ENCODE results near the gene SPOCK1.

Gene SPOCK1

DNA sequence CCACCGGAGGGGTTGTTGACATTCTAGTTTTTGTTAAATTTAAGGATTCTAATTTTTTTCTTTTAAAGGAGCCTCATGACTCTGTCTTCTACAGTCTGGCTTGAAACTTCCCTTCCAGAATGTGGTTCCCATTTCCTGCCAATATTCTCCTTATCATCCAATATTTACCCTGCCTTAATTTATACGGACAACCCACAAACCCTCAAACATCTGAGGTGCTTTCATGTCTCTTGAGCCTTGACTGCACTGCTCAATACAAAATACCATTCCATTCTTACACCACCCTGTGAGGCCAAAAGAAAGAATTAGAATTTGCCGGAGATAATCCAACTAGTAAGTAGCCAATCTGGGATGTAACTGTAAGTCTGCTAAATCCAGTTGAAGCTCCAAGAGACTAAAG is 346.5 kb downstream of the SPOCK1 start:
- Histone ChIP-seq H3K27ac (no peak overlapping the region), H3K4me3 (no peak overlapping the region), H3K9me3 (no peaks in the 10 kb centered on the region), H3K27me3 (no peaks in the 10 kb centered on the region), H3K4me1 (no peaks in the 10 kb centered on the region), H3K36me3 (no peaks in the 10 kb centered on the region)
- no peak for DNase-seq
- TF ChIP-seq CTCF (IDR thresholded peaks at IDR 0.05), result no peak
- intact Hi-C loops (cut with DNase I; ENCODE audit: low total_unique reads), result no loop called here

- DNase-seq, result no peak
- Histone ChIP-seq H3K27me3 (no peaks in the 10 kb centered on the region), H3K36me3 (no peaks in the 10 kb centered on the region), H3K27ac (no peak overlapping the region), H3K9me3 (no peaks in the 10 kb centered on the region), H3K4me1 (peaks cover 0 to 14% (median 4%) of the 10 kb centered on the region in 4 donors), H3K4me3 (no peak overlapping the region)
- intact Hi-C loops (cut with DNase I; ENCODE audit: low total_unique reads), result no loop called here
- TF ChIP-seq CTCF (IDR thresholded peaks at IDR 0.05), result no peak
Observed at GRCh38 chr5:137148655-137149054, 350.5 kb downstream of the SPOCK1 start.

DNA sequence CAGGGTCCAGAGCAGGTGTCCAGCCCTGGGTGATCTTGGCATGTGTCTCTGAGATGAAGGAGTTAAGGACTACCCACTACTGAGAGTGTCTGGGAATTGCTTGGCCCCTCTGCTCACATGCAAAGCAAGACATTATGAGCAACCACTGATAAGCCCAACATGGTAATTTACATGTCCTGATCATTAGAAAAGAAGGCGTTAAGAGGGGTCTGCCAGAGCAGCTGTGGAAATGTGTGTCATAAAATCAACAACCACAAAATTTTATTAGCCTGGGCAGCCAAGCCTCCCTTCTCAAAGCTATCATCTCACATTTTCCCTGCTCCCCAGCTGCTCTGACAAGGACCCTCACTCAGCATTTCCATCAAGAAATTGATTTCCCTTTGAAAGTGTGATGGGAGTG is 351.0 kb downstream of the SPOCK1 start:
- intact Hi-C loops (cut with DNase I; ENCODE audit: low total_unique reads), result no loop called here
- TF ChIP-seq CTCF (IDR thresholded peaks at IDR 0.05), result no peak
- Histone ChIP-seq H3K4me3 (no peak overlapping the region), H3K27ac (no peak overlapping the region), H3K9me3 (no peaks in the 10 kb centered on the region), H3K36me3 (no peaks in the 10 kb centered on the region), H3K4me1 (peaks cover 0 to 19% (median 5%) of the 10 kb centered on the region in 4 donors), H3K27me3 (no peaks in the 10 kb centered on the region)
- DNase-seq, result no peak

- DNase-seq, result no peak
- Histone ChIP-seq H3K27ac (peak overlapping the region in 1 of 2 donors; percentile 58), H3K9me3 (no peaks in the 10 kb centered on the region), H3K4me3 (no peak overlapping the region), H3K4me1 (peaks cover 0 to 28% (median 11%) of the 10 kb centered on the region in 4 donors), H3K27me3 (no peaks in the 10 kb centered on the region), H3K36me3 (no peaks in the 10 kb centered on the region)
- intact Hi-C loops (cut with DNase I; ENCODE audit: low total_unique reads), result no loop called here
- no peak for TF ChIP-seq CTCF (IDR thresholded peaks at IDR 0.05)
Observed at GRCh38 chr5:137147346-137147745, 351.8 kb downstream of the SPOCK1 start.

GRCh38 chr5:137146402-137146890 is 352.7 kb downstream of the SPOCK1 start:
- peak overlapping the region; percentile 49 to 58 for H3K27ac ChIP-seq
- intact Hi-C loops (cut with DNase I; ENCODE audit: low total_unique reads), result no loop called here
- H3K9me3 ChIP-seq, result no peaks in the 10 kb centered on the region
- peaks cover 0 to 37% (median 18%) of the 10 kb centered on the region in 4 donors for H3K4me1 ChIP-seq
- TF ChIP-seq CTCF (IDR thresholded peaks at IDR 0.05), result no peak
- H3K4me3 ChIP-seq, result no peak overlapping the region
- no peaks in the 10 kb centered on the region for H3K36me3 ChIP-seq
- H3K27me3 ChIP-seq, result no peaks in the 10 kb centered on the region
- DNase-seq, result peak; percentile 78 to 82

DNA sequence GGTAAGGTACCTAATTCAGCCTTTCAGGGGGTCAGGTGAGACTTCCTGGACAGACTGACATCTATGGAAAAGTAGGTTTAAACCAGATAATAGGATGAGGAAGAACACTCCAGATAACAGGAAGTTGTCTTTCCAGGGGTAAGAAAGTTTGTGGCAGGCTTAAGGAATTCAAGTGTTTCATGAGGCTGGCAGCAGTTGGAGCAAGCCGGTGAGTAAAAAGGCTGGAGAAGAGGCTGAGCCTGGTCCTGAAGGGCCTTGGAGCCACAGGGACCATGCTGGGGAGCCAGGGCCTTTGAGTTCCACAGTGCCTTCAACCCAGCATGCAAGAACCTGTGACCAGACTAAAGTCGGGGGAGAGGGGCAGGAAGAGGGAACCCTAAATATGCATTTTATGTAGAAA is 353.4 kb downstream of the SPOCK1 start:
- Histone ChIP-seq H3K27ac (peak overlapping the region; percentile 30 to 58), H3K4me3 (no peak overlapping the region), H3K4me1 (peaks cover 0 to 42% (median 22%) of the 10 kb centered on the region in 4 donors), H3K36me3 (no peaks in the 10 kb centered on the region), H3K9me3 (no peaks in the 10 kb centered on the region), H3K27me3 (no peaks in the 10 kb centered on the region)
- intact Hi-C loops (cut with DNase I; ENCODE audit: low total_unique reads), result no loop called here
- DNase-seq, result no peak
- no peak for TF ChIP-seq CTCF (IDR thresholded peaks at IDR 0.05)

All from tibial artery (tissue), 4 donors.